IPS-18c (cell line): ENCODE measurements around the gene SRPK1.
A peak's percentile ranks its signal among the peaks of the same experiment; 100 is the strongest.
"Not testable (repeated sequence)": the region's sequence is repeated elsewhere in the genome, so short reads cannot be mapped to it uniquely, and the experiment has no call there.

Source experiments
- H3K4me3 ChIP-seq: 2 replicates; pipeline ENCODE4 v1.7.0; 2013; ENCODE audit warnings: low read depth, mild to moderate bottlenecking, low read length, moderate library complexity; ENCODE audit not compliant: insufficient read depth
- H3K9me3 ChIP-seq: one replicate; pipeline ENCODE4 v1.6.1; 2013; ENCODE audit warnings: mild to moderate bottlenecking, low read length, moderate library complexity; ENCODE audit not compliant: control insufficient read depth, insufficient read depth

SRPK1 gene

GRCh38 chr6:35936681-35937359 is 15.9 kb upstream of the SRPK1 start:
- Histone ChIP-seq H3K9me3 (peaks cover 2% of the 10 kb centered on the region), H3K4me3 (no peak overlapping the region)

GRCh38 chr6:35935469-35935868 is 14.6 kb upstream of the SRPK1 start:
- Histone ChIP-seq H3K9me3 (peaks cover 2% of the 10 kb centered on the region), H3K4me3 (no peak overlapping the region)

- Histone ChIP-seq H3K9me3 (no peaks in the 10 kb centered on the region), H3K4me3 (no peak overlapping the region)
Observed at GRCh38 chr6:35933844-35934243, 12.9 kb upstream of the SRPK1 start.

GRCh38 chr6:35931873-35932272 is 11.0 kb upstream of the SRPK1 start:
- H3K9me3 ChIP-seq, H3K4me3 ChIP-seq: not testable (repeated sequence)

- peak overlapping the region; percentile 49 for H3K4me3 ChIP-seq
- no peaks in the 10 kb centered on the region for H3K9me3 ChIP-seq
Observed at GRCh38 chr6:35931120-35931561, 10.2 kb upstream of the SRPK1 start.

GRCh38 chr6:35929601-35930000 is 8.7 kb upstream of the SRPK1 start:
- Histone ChIP-seq H3K9me3 (no peaks in the 10 kb centered on the region), H3K4me3 (no peak overlapping the region)

GRCh38 chr6:35926509-35927215 is 5.8 kb upstream of the SRPK1 start:
- Histone ChIP-seq H3K9me3 (no peaks in the 10 kb centered on the region), H3K4me3 (no peak overlapping the region)

GRCh38 chr6:35925961-35926360 is 5.1 kb upstream of the SRPK1 start:
- Histone ChIP-seq H3K4me3 (no peak overlapping the region), H3K9me3 (no peaks in the 10 kb centered on the region)

GRCh38 chr6:35924146-35924545 is 3.2 kb upstream of the SRPK1 start:
- no peak overlapping the region for H3K4me3 ChIP-seq
- no peaks in the 10 kb centered on the region for H3K9me3 ChIP-seq

- Histone ChIP-seq H3K4me3 (no peak overlapping the region), H3K9me3 (no peaks in the 10 kb centered on the region)
Observed at GRCh38 chr6:35922139-35922554, 1.2 kb upstream of the SRPK1 start.

- H3K4me3 ChIP-seq: peak overlapping the region; percentile 66
- no peaks in the 10 kb centered on the region for H3K9me3 ChIP-seq
Observed at GRCh38 chr6:35919827-35920751, 809 bp downstream of the SRPK1 start.

- Histone ChIP-seq H3K4me3 (peak overlapping the region; percentile 66), H3K9me3 (no peaks in the 10 kb centered on the region)
Observed at GRCh38 chr6:35919085-35919826, 1.6 kb downstream of the SRPK1 start.

- not testable (repeated sequence) for H3K4me3 ChIP-seq
Observed at GRCh38 chr6:35916893-35917292, 4.0 kb downstream of the SRPK1 start.

GRCh38 chr6:35916056-35916455 is 4.8 kb downstream of the SRPK1 start:
- no peak overlapping the region for H3K4me3 ChIP-seq
- H3K9me3 ChIP-seq: peaks cover 1% of the 10 kb centered on the region

More at GRCh38 chr6:35916893-35917292, 4.0 kb downstream of the SRPK1 start:
- not testable (repeated sequence) for H3K9me3 ChIP-seq

GRCh38 chr6:35914536-35914935 is 6.4 kb downstream of the SRPK1 start:
- Histone ChIP-seq H3K4me3 (no peak overlapping the region), H3K9me3 (peaks cover 8% of the 10 kb centered on the region)

GRCh38 chr6:35911871-35912653 is 8.8 kb downstream of the SRPK1 start:
- Histone ChIP-seq H3K4me3 (no peak overlapping the region), H3K9me3 (peaks cover 14% of the 10 kb centered on the region)
